Dendritic cell treated with granulocyte-macrophage colony-stimulating factor and Interleukin-4, amounts not matched to agents 40 ng/mL and 50 ng/mL, for 4 days (primary cell): ENCODE measurements around the gene CDC42EP1.

Experiments
- H3K27ac Mint-ChIP-seq: one replicate; pipeline ENCODE4 v1.8.0; 2022; ENCODE audit warnings: mild to moderate bottlenecking, mixed read lengths
- H3K27me3 Mint-ChIP-seq: one replicate; pipeline ENCODE4 v1.8.0; 2022; ENCODE audit warnings: mild to moderate bottlenecking, mixed read lengths
- H3K36me3 Mint-ChIP-seq: one replicate; pipeline ENCODE4 v1.8.0; 2022; ENCODE audit warnings: low read depth, mixed read lengths
- H3K4me1 Mint-ChIP-seq: one replicate; pipeline ENCODE4 v1.8.0; 2022; ENCODE audit warnings: low read depth, mixed read lengths
- H3K4me3 Mint-ChIP-seq: one replicate; pipeline ENCODE4 v1.8.0; 2022; ENCODE audit warnings: mild to moderate bottlenecking, moderate library complexity, mixed read lengths
- H3K9me3 Mint-ChIP-seq: one replicate; pipeline ENCODE4 v1.8.0; 2022; ENCODE audit warnings: mixed read lengths
- intact Hi-C: fragments of 100-400 bp; cut with micrococcal nuclease; formaldehyde crosslinking; loops from one replicate; pipeline ENCODE4 v1.15.0; 2022

The CDC42EP1 gene

DNA sequence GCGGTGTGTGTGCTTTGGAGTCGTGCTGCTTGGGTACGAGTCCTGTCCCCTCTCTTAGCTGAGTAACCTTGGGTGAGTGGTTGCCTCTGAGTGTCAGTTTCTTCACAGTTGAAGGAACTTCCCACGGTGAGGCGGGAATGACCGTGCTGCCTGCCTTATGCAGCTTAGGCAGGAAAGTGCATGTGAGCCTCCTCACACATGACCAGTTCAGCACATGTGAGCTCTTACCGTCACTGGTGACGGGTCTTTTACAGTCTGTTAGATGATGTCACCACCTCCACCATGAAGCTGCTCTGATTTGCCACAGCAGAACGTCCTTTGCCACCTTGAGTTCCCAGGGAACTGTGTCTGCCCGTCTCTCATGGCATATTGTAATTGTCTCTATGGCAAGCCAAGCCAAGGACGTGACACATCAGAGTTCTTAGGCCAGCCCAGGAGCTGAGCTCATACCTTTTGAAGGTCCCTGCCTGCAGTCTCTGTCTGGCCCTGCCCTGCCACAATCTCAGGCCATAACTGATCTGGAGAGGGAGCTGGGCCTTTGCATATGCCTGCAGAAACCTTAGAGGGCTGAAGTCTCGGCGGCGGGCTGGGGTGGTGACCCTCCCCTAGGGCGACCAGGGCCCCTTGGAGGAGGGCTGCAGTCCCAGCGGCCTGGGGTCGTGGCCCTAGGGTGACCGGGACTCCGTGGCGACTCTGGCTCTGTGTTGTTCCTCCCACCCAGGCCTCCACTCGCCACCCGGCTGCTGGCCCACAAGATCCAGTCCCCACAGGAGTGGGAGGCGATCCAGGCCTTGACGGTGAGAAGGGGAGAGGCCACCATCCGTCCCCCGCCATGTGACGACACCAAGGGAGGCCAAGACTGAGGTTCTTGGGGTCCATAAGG lies 56.2 kb downstream of the CDC42EP1 start:
- H3K36me3 Mint-ChIP-seq: peaks cover 90% of the 10 kb centered on the region
- no peaks in the 10 kb centered on the region for H3K27me3 Mint-ChIP-seq
- no peak overlapping the region for H3K27ac Mint-ChIP-seq
- H3K4me1 Mint-ChIP-seq: peaks cover 18% of the 10 kb centered on the region
- no peak overlapping the region for H3K4me3 Mint-ChIP-seq
- H3K9me3 Mint-ChIP-seq: no peaks in the 10 kb centered on the region
- intact Hi-C loops: no loop called here

- Mint-ChIP-seq H3K4me3 (no peak overlapping the region), H3K9me3 (no peaks in the 10 kb centered on the region), H3K36me3 (peaks cover 100% of the 10 kb centered on the region), H3K4me1 (peaks cover 16% of the 10 kb centered on the region), H3K27ac (no peak overlapping the region), H3K27me3 (no peaks in the 10 kb centered on the region)
- intact Hi-C loops: no loop called here
These were observed 57.2 kb downstream of the CDC42EP1 start for GRCh38 chr22:37617431-37617830.

- Mint-ChIP-seq H3K9me3 (no peaks in the 10 kb centered on the region), H3K4me1 (peaks cover 9% of the 10 kb centered on the region), H3K4me3 (no peak overlapping the region), H3K27me3 (no peaks in the 10 kb centered on the region), H3K27ac (no peak overlapping the region), H3K36me3 (peaks cover 100% of the 10 kb centered on the region)
- intact Hi-C loops: no loop called here
These were observed 57.9 kb downstream of the CDC42EP1 start for GRCh38 chr22:37618072-37618656.

DNA sequence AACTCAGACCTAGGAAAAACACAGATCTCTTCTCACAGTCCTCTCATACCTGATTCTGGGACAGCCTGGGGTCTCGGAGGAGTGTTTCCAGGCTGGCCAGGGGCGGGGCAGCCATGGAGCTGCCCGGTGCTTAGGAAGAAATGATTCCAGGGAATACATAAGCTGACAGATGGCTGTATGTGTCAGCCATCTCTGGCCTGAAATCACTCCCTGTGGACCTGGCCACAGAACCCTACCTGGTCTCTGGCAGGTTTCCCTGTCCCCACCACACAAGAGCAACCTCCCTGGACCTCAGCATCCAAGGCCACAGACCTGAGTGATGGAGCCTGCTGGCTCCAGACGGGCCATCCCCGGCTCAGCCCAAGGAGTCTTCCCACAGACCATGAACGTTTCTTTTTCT lies 58.4 kb downstream of the CDC42EP1 start:
- Mint-ChIP-seq H3K27me3 (no peaks in the 10 kb centered on the region), H3K36me3 (peaks cover 100% of the 10 kb centered on the region), H3K4me3 (no peak overlapping the region), H3K4me1 (peaks cover 7% of the 10 kb centered on the region), H3K27ac (no peak overlapping the region), H3K9me3 (no peaks in the 10 kb centered on the region)
- intact Hi-C loops: no loop called here
